HG03342 (cell line): ENCODE results near the gene ALDH1L1.

Experiments
- ATAC-seq: cut with Tn5 transposase; IDR thresholded peaks from one replicate; pipeline ENCODE4 v1.9.1; 2021; ENCODE audit warnings: mild to moderate bottlenecking, moderate library complexity; ENCODE audit not compliant: unreplicated experiment

ALDH1L1 gene

GRCh38 chr3:126124148-126124868, 56.1 kb downstream of the ALDH1L1 start:
- ATAC-seq: no peak

DNA sequence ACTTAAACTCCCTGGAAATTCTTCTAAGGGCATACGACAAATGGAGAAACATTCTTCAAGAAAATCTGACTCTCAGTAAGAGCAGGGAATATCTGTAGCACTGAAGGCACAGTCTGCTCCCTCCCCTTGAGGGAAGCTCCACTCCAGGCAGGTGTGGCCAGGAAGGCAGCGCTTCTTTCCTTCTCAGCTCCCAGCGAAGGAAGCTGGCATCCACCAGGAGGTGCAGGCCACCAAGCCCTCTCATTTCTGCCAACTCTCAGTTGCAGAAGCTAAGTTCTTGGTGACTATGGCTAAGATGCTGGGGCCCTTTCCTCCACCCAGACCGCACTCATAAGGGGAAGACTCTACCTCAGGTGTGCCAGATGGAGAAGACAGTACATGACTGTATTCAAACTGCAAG, 58.8 kb downstream of the ALDH1L1 start:
- no peak for ATAC-seq

DNA sequence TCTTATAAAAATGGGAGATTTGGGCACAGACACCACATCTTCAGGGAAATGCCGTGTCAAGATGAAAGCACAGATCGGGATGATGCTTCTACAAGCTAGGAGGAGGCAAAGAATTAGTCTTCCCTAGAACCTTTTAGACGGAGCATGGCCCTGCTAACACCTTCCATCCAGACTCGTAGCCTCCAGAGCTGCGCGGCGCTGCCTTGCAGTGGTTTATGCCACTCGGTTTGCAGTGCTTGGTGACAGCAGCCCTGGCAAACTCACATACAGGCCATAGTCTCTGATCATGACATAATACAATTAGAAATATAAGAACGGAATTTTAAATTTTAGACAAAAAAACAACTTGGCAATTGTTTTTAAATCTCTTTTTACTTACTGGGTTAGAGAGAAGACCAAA, 59.3 kb downstream of the ALDH1L1 start:
- no peak for ATAC-seq

- ATAC-seq: no peak
These were observed 60.4 kb downstream of the ALDH1L1 start for GRCh38 chr3:126119976-126120375.

DNA sequence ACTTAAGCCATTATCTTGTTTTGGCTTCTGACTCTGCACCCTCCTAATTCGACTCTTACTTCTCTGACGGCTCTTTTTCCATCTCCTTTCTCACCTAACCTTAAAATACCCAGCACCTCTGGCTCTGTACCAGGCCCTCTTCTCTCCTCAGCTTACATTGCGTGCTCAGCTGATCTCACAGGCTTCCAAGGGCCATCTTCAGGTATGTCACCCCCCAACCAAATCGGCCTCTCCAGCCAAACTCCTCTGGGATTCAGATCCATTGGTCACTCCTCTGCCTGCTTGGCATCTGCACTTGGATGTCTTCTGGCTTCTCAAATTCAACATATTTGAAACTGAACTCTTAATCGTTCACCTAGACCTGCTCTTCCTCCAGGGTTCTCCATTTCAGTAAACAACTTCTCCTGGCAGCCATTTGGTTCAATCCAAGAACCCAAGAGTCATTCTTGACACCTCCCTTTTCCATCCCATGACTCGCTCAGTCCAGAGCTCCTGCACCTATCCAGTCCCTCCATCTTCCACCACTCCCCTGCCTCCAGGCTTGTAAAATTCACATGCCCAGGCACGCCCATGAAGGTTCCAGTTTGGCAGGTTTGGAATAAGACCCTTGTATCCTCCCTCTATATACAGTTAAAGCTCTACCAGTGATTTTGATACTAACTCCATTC, 61.2 kb downstream of the ALDH1L1 start:
- ATAC-seq: no peak

GRCh38 chr3:126118591-126118990, 61.8 kb downstream of the ALDH1L1 start:
- ATAC-seq: no peak

DNA sequence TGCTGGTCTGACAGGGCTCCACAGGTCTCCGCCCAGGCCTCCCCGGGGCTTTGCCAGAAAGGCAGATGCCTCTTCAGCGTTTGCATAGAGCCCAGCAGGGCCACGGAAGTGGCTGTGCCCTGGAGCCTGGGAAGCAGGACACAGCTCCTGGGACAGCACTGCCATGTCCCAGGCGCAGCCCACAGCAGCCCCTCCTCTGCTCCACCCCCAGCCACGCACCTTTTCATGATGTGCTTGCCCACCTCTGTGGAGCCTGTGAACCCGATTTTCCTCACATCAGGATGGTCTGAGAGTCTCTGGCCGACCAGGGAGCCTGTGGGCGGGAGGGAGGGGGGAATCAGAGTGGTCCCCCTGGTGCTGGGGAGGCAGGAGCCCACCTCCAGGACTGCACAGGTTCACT, 62.6 kb downstream of the ALDH1L1 start:
- no peak for ATAC-seq

GRCh38 chr3:126117212-126117611, 63.2 kb downstream of the ALDH1L1 start:
- no peak for ATAC-seq

- ATAC-seq: no peak
These were observed 63.9 kb downstream of the ALDH1L1 start for GRCh38 chr3:126116526-126116925.

- no peak for ATAC-seq
These were observed 65.7 kb downstream of the ALDH1L1 start for GRCh38 chr3:126114443-126115386.

GRCh38 chr3:126113733-126114442, 66.5 kb downstream of the ALDH1L1 start:
- ATAC-seq: no peak

- ATAC-seq: no peak
These were observed 67.2 kb downstream of the ALDH1L1 start for GRCh38 chr3:126113238-126113555.

GRCh38 chr3:126112531-126113237, 67.7 kb downstream of the ALDH1L1 start:
- ATAC-seq: no peak

DNA sequence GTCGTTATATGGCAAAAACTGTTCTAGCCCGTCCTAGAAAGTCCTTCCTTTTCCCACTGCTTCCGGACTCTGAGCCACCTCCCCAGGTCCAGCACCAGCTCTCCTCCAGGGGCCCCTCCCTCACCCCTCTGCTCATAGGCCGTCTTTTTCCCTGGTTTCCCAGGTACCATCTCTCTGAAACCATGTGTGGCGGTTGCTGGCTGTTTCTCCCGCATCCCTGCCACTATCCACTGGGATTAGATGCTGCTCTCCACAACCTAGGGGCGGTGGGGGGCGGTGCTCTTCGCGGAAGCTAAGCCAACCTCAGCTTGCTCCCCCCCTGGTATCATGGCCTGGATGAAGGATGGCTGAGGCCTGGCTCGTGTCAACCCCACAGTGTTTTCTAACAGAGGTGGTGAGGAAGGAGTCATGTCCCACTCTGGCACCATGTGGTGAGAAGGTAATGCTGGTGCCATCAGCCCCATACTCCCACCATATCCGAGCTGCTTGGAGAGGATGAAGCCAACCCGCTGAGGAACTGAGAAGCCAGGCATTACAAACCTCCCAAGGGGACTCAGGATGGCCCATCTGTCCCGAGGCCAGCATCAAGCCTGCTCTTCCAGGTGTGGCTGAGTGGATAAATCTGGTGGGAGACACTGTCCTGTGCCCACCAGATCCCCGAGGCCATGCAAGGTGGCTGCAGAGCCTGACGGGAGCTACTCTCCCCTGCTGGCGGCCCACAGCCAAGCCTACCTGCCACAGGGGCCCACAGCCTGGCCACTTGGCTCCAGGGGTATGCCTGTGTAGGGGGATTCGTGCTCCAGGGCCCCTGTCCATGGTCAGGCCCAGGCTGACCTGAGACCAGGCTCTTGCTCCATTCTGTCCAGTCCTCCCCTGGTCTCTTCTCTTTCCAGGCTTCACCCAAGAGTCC, 68.6 kb downstream of the ALDH1L1 start:
- no peak for ATAC-seq

DNA sequence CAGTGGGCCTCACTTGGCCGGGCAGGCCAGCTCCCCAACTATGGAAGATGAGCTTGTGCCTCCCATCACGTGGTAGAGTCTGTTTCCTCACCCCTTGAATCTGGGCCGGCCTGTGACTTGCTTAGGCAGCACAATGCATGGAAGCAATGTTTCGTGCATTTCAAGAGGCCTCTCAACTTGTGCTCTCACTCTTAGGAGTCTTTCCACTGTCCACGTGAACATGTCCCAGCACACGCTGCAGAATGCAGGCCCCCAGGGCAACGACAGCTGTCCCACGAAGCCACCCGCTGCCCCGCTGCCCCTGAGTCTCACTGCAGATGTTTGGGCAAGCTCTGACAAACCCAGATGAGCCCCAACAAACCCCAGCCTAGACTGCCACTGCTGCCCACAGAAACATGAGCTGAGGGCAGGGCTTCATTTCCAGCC, 69.2 kb downstream of the ALDH1L1 start:
- no peak for ATAC-seq

DNA sequence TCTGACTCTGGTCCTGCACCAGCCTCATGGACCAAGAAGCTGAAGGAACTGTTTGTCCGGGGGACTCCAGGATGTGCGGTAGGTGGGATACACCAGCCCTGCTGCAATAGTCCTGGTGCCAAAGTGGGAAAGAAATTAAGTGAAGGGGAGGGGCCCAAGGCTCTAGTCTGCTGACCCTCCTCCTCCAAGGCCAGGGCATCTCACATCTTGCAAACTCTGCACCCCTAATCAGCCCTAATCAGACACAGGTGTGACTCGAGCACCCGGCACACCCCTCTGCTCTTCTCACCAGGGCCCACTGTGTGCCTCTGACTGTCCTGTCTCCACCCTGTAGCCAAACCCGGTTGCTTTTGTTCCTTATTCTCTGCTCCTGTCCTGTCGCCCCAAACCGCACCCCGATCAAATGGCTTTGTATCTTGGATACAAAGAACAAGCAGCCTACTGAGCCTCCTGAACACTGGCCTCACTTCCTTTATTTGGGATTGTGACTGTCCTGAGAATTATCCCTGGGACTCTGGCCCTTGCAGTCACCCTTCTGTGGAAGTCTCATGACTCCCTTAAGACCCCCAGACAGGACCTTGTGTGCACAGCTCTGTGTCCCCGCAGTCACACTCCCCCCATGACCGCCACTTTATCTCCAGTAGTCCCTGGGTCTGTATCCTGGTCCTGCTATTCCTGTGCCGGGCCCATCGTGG, 69.8 kb downstream of the ALDH1L1 start:
- no peak for ATAC-seq

- ATAC-seq: no peak
These were observed 70.5 kb downstream of the ALDH1L1 start for GRCh38 chr3:126109880-126110235.

GRCh38 chr3:126109146-126109879, 71.1 kb downstream of the ALDH1L1 start:
- no peak for ATAC-seq
